GM19328 (cell line): ENCODE measurements around the gene METTL22.
"Not testable (repeated sequence)": the region's sequence is repeated elsewhere in the genome, so short reads cannot be mapped to it uniquely, and the experiment has no call there.

Source experiments
- ATAC-seq: cut with Tn5 transposase; IDR thresholded peaks from one replicate; pipeline ENCODE4 v1.9.1; 2021; ENCODE audit warnings: mild to moderate bottlenecking, moderate library complexity; ENCODE audit not compliant: unreplicated experiment

METTL22 gene

DNA sequence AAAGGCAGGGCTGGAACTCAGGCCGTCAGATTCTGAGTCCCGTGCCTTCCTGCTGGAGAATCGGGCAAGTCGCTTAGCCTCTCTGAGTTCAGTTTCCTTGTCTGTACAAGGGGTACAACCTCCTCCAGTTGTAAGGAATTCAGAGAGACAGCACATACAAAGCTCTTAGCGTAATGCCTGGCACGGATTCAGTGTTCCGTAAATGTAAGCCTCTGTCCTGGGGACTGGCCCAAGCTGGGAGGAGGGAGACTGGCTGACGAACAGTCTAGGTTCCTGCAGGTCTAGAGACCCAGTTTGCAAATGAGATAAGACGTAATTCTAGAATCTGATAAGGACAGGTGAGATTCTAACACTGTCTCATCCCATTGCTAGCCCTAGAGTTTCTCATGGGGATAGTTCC lies 9.9 kb downstream of the METTL22 start:
- ATAC-seq, result no peak

DNA sequence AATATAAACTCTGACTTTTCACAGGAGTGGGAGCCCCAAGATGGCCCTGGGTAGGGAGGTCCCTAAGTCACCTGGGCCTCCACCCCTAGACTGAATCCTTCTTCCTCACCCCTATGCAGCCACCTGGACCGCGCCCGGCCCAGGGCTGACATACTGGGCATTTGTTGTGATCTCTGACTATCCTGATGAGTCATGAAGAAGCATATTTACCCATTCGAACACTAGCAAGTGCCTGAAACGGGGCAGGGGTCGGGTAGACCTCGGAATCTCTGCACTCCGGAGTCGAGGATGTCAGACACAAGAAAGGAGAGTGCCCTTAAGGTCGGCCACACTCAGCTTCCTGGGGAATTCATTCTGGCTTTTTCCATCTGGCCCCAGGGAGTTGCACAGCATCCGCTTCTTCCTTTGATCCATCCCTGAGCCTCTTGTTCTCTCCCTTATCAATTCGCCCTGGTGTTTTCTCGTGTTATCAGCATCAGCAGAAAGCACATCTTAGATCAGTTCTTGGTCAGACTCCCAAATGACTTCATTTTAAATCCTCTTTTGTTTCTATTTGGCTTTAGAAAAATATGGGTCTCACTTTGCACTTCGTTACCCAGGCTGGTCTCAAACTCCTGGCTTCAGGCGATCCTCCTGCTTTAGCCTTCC lies 10.4 kb downstream of the METTL22 start:
- ATAC-seq, result no peak

DNA sequence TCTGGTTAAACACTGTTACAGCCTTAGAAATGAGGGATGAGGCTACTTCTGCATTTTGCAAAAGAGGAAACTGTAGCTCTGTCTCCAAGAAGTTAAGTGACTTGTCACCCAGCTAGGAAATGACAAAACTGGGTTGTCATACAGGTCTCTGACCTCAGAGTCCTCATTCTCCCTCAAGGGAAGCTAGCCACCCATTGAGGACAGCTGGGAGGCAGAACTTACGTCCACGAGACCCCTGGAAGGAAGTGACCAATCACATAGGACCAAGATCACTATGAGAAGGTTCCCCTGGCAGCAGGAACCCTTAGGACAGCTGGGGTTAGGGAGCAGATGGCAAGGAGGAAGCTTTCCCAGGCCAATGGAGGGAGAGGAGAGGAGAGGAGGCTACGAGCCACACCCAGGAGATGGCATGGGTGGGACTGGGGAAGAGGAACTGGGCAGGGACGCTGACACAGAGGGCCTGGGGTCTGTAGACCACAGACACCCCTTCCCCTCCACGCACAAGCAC lies 11.2 kb downstream of the METTL22 start:
- ATAC-seq, result no peak

DNA sequence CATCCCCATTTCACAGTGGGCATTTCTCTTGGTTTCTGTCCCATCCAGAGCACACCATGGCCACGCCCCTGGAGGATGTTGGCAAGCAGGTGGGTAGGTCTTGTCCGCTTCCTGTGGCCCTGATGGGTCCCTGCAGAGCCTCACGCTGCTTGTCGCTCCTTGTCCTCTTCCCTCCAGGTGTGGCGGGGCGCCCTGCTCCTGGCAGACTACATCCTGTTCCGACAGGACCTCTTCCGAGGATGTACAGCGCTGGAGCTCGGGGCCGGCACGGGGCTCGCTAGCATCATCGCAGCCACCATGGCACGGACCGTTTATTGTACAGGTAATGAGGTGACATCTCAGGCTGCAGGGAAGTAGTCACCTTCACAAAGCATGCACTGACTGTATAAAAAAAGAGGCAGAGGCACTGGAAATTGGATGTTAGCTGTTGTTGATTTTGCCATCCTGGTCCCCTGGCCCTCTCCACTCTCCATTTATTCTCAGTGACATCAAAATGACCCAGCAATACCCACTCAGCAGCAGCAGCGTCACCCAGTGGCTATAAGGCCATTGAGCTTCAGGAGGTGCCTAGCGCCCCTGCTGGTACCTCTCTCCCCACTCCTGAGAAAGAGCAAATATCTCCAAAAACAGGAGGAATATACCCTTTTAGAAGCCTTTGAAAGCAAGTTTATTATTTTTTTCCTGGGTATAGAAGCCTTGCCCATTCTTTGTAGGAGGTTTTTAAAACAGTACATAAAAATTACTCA lies 13.7 kb downstream of the METTL22 start:
- ATAC-seq, result no peak

DNA sequence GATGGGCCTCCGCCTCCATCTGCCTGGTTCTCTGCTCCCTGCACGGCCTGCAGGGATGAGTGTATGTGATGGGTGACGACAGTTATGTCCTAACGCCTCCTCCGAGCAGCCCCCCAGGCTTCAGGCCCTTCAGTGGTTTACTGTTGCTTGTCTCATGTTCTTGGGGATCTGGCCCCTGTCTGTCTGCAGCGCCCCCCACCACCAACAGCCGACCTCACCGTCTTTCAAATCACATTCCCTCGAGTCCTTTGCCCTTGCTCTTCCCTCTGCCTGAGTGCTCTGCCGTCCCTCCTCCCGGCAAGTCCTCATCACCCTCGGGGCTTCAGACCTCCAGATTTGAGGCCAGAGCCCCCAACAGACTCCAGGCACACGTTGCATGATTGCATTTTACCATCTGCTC lies 18.2 kb downstream of the METTL22 start:
- no peak for ATAC-seq

DNA sequence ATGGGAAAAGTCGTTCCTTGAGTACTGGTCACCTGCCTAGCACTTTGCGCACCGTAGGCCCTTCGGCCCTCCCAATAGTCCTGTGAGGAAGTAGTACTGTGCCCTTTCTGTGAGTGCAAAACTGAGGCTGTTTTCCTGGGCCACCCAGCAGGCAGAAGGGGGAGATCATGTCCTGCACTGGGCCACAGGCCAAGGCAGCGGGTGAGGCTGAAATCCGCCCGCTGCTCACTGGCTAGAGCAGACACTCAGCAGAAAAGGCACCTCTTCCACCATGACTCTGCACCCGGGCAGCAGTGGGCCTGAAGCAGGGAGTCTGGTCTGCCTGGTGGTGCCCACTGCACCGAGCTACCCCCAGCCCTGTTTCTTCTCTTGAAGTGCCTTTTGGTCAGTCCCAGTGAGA lies 20.2 kb downstream of the METTL22 start:
- ATAC-seq, result no peak

DNA sequence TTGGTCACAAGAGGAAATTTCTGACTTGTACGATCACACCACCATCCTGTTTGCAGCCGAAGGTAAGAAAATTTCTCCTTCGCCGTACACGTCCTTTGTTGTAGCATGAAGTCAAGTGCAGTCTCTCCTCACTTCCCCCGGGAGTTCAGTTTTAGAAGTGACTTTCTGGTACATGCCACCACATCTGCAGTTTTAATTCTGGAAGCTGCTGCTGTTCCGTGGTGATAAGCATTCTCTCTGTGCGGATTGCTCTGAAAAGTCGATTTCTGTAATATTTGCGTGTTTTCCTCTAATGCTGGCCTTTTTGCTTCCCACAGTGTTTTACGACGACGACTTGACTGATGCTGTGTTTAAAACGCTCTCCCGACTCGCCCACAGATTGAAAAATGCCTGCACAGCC lies 20.6 kb downstream of the METTL22 start:
- no peak for ATAC-seq

DNA sequence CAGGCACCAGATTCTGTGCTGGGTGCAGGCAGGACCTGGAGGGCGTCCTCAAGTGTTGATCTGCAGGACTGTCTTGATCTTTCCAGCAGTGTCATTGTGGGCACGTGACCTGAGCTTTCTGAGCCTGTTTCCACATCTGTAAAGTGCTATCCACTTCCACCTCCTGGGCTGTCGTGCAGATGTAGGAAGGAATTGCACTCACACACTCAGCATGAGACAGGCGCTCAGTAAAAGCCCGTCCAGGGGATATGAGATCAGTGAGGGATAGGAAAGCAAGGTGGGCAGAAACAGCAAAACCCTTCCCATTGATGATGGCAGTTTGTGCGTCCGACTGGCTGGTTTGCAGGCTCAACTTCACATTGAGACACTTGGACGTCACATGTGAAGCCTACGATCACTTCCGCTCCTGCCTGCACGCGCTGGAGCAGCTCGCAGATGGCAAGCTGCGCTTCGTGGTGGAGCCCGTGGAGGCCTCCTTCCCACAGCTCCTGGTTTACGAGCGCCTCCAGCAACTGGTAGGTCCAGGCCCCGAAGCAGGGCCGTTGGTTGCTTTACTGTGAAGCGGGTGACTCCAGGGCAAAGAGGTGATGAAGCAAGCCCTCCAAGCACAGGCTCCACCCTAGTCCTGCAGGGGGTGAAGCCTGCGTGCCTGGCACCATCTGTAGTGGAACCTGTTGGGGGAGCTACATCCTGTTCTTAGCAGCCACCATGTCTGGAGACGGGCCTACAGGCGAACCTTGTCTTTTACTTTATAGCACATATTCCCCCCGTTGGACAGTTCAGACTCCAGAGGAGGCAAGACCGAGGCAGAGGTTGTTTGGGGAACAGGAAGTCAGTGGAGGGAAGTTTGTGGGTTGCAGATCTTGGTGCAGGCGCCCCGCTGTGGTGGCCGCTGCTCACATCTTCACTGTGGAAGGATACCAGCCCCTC lies 23.0 kb downstream of the METTL22 start:
- ATAC-seq, result no peak

DNA sequence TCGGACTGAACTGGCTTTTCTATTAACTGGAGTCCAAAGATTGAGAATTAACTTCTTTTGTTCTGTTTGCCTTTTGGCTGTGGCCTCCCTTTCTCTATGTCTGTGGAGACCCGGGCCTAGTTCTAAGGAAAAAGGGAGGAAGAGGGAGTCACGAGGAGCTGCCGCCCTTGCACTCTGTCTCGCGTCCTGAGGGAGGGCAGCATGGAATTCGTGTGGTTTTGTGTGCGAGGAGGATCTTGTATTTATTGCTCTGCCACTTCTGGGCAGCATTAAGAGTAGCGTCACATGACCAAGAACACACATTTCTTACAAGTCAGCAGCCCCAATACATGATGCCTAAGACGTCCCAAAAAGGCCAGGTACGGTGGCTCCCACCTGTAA lies 23.6 kb downstream of the METTL22 start:
- ATAC-seq, result no peak

DNA sequence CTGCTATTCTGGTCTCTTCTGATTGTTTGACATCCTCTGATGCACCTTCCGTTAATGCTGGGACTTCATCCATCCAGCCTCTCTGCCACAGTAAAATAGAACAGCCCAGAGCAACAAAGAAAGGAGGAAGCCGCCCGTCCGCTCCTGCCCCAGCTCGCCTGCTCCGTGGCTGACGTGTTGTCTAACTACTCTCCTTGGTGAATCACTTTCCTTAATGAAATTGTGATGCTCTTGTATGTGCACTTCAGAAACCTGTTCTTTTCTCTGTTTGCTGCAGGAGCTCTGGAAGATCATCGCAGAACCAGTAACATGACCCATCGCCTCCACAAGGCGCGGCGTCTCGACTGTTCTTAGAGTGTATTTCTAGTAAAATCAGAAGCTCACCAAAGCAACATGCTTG lies 24.3 kb downstream of the METTL22 start:
- no peak for ATAC-seq

DNA sequence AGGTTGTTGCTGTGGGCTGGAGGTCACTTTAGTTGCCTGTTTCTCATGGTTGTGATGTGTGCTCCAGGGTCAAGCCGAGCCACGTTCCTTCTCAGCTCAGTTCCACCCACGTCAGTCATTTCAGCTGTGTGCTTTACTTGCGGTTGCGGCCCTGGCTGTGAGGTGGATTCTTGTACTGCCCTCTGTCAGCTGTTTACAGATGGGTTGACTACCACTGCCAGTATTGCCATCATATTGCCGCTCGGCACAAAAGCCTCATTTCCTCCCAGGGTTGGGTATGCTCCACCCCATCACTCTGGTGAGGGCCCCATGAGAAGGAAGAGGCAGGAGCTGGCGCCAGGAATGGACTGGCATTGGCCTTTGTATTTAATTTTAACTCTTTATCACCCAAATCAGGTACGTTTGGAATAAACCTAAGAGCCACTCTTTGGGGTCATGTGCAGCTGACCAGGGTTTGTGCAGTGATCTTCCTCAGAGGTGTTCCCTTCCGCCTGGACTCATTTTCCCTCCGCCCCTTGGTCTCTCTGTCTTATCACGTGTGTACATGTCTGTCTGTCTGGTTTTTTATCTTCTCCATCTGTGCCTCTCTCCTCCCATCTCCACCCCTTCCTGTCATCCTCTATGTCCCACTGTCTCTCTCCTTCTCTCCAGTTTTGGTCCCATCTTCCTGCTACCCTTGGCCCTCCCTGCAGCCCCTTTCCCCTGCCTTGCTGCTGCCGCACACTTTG lies 25.0 kb downstream of the METTL22 start:
- ATAC-seq, result no peak

DNA sequence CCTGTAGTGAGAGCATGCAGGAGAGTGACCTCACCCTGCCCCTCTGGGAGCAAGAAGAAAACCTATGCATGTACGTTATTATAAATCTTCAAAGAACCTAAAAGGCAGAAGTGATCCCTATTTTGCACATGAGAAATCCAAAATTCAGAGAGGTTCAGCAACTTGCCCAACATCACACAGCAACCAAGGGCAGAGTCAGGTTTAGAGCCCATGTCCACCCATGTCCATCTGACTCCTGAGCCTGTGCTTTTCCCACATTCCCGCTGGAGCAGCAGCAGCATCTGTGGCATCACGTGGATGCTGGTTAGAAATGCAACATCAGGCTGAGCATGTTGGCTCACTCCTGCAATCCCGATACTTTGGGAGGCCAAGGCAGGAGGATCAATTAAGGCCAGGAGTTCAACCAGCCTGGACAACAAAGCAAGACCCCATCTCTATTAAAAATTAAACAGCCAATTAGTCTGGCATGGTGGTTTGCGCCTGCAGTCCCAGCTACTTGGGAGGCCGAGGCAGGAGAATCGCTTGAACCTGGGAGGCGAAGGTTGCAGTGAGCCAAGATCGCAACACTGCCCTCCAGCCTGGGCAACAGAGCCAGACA lies 26.3 kb downstream of the METTL22 start:
- no peak for ATAC-seq

DNA sequence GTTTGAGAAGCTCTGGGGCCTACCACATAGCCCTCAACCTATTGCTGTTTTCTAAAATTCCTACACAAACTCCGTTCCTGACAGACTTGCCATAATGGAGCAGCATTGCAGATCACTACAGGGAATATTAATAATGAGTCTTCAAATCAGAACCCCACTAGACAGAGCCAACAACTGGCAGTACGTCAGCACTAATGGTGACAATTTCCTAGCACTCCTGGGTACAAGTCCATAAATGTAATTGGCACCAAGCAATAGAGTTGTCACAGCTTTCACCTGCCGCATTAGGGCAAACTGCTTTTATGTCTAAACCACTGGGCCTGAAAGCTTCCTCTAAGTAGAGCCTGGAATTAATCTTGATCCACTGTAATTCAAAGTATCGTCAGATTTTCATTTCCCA lies 27.4 kb downstream of the METTL22 start:
- no peak for ATAC-seq

DNA sequence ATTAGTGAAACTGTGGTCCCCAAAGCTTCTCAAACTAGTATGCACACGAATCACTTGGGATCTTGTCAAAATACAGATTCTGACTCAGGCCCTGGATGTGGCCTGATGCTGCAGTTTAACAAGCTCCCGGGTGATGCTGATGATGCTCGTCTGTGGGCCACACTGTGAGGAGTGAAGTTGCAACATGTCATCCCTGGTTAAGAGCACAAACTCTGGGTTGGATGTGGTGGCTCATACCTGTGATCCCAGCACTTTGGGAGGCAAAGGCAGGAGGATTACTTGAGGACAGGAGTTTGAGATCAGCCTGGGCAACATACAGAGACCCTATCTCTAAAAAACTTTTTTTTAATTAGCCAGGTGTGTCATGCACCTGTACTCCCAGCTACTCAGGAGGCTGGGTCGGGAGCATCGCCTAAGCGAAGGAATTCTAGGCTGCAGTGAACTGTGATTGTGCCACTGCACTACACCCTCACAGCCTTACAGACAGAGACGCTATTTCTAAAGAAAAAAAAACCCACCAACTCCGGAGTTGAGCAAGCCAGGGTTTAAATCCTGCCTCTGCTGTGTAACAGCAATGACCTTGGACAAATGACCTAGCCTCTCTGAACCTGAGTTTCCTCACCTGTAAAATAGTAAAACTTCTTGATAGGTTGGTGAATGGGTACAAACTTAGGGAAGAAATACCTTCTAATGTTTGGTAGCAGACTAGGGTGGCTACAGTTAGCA lies 28.5 kb downstream of the METTL22 start:
- no peak for ATAC-seq

DNA sequence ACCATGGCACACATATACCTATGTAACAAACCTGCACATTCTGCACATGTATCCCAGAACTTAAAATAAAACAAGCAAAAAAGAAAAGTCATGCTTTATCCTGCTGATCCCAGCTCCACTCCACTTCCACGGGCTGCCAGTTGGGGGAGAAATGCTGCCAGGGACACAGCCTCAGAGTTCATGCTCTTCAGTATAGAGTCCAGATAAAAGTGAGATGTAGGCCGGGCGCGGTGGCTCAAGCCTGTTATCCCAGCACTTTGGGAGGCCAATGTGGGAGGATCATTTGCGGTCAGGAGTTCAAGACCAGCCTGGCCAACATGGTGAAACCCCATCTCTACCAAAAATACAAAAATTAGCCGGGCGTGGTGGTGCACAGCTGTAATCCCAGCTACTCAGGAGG lies 30.5 kb downstream of the METTL22 start:
- not testable (repeated sequence) for ATAC-seq

DNA sequence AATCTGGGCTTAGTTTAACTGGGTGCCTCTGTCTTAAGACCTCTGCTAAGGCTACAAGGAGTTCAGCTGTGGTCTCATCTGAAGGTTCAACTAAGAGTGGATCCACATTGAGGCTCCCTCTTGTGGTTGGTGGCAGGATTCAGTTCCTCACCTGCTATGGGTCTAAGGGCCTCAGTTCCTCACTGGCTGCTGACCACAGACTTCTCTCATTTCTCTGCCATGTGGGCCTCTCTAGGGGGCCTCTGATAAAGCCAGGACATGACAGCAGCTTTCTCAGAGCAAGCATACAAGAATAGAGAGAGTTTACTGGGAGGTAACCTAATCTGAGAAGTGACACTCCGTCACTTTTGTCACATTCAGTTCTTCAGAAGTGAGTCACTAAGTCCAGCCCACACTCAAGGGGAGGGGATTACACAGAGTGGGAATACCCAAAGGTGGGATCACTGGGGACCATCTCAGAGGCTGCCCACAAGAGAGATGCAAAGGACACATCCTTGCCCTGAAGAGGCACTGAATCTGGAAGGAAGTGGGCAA lies 33.8 kb downstream of the METTL22 start:
- ATAC-seq, result no peak

DNA sequence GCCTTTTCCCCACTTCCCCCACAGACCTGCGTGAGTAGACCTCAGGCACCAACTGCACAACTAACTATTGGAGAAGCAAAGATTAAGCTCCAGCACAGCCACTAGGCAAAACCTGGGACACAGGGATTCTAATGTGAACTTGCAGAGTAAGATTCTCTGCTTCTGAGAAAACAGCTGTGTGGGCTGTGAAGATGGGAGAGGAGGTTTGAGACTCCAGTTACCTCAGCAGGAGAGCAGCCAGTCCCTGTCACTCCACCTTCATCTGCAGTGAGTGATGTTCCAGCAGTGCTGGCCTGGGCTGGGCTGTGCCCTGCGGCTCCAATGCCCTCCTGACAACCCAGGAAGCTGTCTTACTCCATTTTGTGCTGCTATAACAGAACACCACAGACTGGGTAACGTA lies 34.9 kb downstream of the METTL22 start:
- ATAC-seq, result no peak

DNA sequence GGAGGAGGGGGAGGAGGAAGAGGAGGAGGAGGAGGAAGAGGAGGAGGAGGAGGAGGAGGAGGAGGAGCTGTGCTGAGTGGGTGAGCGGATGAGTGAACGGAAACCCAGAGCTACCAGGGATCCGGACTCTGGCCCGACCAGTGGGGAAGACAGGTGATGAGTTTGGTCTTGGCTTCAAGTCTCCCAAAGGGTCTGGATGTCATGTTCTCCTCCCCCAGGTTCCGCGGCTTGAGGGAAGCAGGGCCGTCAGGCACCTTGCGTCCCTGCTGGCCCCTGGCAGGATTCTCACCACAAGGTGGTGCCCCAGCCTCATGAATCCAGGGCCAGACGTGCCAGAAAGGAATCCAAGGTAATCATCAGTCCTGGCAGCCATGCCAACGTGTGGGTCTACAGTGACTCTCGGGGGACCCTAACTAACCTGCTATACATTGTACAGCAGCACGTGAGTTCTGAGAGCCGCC lies 39.4 kb downstream of the METTL22 start:
- no peak for ATAC-seq

DNA sequence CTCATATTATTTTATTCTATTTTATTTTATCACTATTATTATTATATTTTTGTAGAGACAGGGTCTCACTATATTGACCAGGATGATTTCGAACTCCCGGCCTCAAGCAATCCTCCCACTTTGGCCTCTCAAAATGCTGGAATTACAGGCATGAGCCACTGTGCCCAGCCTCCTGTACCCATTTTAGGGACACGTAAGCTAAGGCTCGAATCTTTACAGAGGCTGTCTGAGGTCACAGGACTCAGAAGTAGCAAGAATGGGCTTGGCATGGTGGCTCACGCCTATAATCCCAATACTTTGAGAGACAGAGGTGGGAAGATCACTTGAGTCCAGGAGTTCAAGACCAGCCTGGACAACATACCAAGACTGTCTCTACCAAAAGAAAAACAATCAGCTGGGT lies 40.2 kb downstream of the METTL22 start:
- no peak for ATAC-seq
